ENCODE measurements around the gene GLRX5. TPM values are rescaled to one million over a fixed set of nuclear protein-coding genes. Genes with fewer than 3 reads are reported as not detected.
"Not testable (repeated sequence)": the region's sequence is repeated elsewhere in the genome, so short reads cannot be mapped to it uniquely, and the experiment has no call there.

Gene GLRX5
- total RNA-seq, 2 experiments from 2014 or later, result 11.3 to 11.9 TPM

- Mint-ChIP-seq H3K9me3 (no peaks in the 10 kb centered on the region), H3K27me3 (no peaks in the 10 kb centered on the region), H3K36me3 (ENCODE audit: low read depth) (peaks cover 67% of the 10 kb centered on the region), H3K4me1 (ENCODE audit: low read depth) (peaks cover 57% of the 10 kb centered on the region), H3K4me3 (no peak overlapping the region), H3K27ac (peak overlapping the region; percentile 43)
- DNase-seq (peak in 3 of 14 experiments; percentile 39 to 44 (median 41)), ATAC-seq (ENCODE audit: poor library complexity) (no peak)
- Histone ChIP-seq H3K36me3 (ENCODE audit: insufficient read depth, low read length) (peaks cover 32% of the 10 kb centered on the region), H3K4me3 (ENCODE audit: low read length) (no peak overlapping the region), H3K27me3 (ENCODE audit: control insufficient read depth in 1 of 2, insufficient read depth in 2 of 2, low read length in 2 of 2) (no peaks in the 10 kb centered on the region), H3K27ac (ENCODE audit: low read depth in 1 of 2, low read length in 2 of 2) (peak overlapping the region in 1 of 2 donors; percentile 7), H3K9me3 (ENCODE audit: control insufficient read depth in 1 of 2, insufficient read depth in 1 of 2, low read length in 2 of 2) (no peaks in the 10 kb centered on the region), H3K4me1 (ENCODE audit: insufficient read depth, low read length) (peaks cover 72% of the 10 kb centered on the region)
- intact Hi-C loops (cut with DNase I, micrococcal nuclease), result no loop called here
- ChIA-PET CTCF (interaction anchor here (3.3 kb wide), 1 partner anchor 20 kb away, joined by 11 read pairs; no protein-coding TSS in a partner anchor), POLR2A (interaction anchor here (1.0 kb wide), 3 partner anchors 8 to 12 kb away, joined by 3 read pairs; partner anchors contain the start of gene SYNE3)
- no peak for TF ChIP-seq CTCF (IDR thresholded peaks at IDR 0.05)
Measured at GRCh38 chr14:95507701-95508103, 27.1 kb upstream of the GLRX5 start.

GRCh38 chr14:95508377-95508776 is 26.5 kb upstream of the GLRX5 start:
- CTCF ChIA-PET, result interaction anchor here (1.1 to 3.3 kb wide), 2 partner anchors 19 to 66 kb away, joined by 3 to 11 read pairs; no protein-coding TSS in a partner anchor
- Histone ChIP-seq H3K27ac (ENCODE audit: low read depth in 1 of 2, low read length in 2 of 2) (peak overlapping the region in 1 of 2 donors; percentile 5), H3K9me3 (ENCODE audit: control insufficient read depth in 1 of 2, insufficient read depth in 1 of 2, low read length in 2 of 2) (no peaks in the 10 kb centered on the region), H3K4me3 (ENCODE audit: low read length) (no peak overlapping the region), H3K4me1 (ENCODE audit: insufficient read depth, low read length) (peaks cover 71% of the 10 kb centered on the region), H3K36me3 (ENCODE audit: insufficient read depth, low read length) (peaks cover 32% of the 10 kb centered on the region), H3K27me3 (ENCODE audit: control insufficient read depth in 1 of 2, insufficient read depth in 2 of 2, low read length in 2 of 2) (no peaks in the 10 kb centered on the region)
- Mint-ChIP-seq H3K4me3 (no peak overlapping the region), H3K4me1 (ENCODE audit: low read depth) (peaks cover 57% of the 10 kb centered on the region), H3K9me3 (no peaks in the 10 kb centered on the region), H3K36me3 (ENCODE audit: low read depth) (peaks cover 60% of the 10 kb centered on the region), H3K27ac (peak overlapping the region; percentile 43), H3K27me3 (no peaks in the 10 kb centered on the region)
- TF ChIP-seq CTCF (IDR thresholded peaks at IDR 0.05), result no peak
- POLR2A ChIA-PET, result interaction anchor here (0.9 to 1.0 kb wide), 2 partner anchors 8 to 29 kb away, joined by 3 to 4 read pairs; partner anchors contain the start of gene SYNE3
- ATAC-seq (ENCODE audit: poor library complexity) (no peak), DNase-seq (no peak)
- intact Hi-C loops (cut with DNase I, micrococcal nuclease), result no loop called here

- Mint-ChIP-seq H3K27ac (peak overlapping the region; percentile 72), H3K9me3 (no peaks in the 10 kb centered on the region), H3K4me1 (ENCODE audit: low read depth) (peaks cover 60% of the 10 kb centered on the region), H3K27me3 (no peaks in the 10 kb centered on the region), H3K36me3 (ENCODE audit: low read depth) (peaks cover 49% of the 10 kb centered on the region), H3K4me3 (no peak overlapping the region)
- ChIA-PET CTCF (interaction anchor here (1.1 to 3.3 kb wide), 2 partner anchors 18 to 67 kb away, joined by 3 to 11 read pairs; no protein-coding TSS in a partner anchor), POLR2A (interaction anchor here (1.0 kb wide), 1 partner anchor 13 kb away, joined by 3 read pairs; no protein-coding TSS in a partner anchor)
- intact Hi-C loops (cut with DNase I, micrococcal nuclease), result no loop called here
- Histone ChIP-seq H3K27ac (ENCODE audit: low read depth in 1 of 2, low read length in 2 of 2) (peak overlapping the region in 1 of 2 donors; percentile 9), H3K9me3 (ENCODE audit: control insufficient read depth in 1 of 2, insufficient read depth in 1 of 2, low read length in 2 of 2) (no peaks in the 10 kb centered on the region), H3K4me3 (ENCODE audit: low read length) (no peak overlapping the region), H3K4me1 (ENCODE audit: insufficient read depth, low read length) (peaks cover 71% of the 10 kb centered on the region), H3K27me3 (ENCODE audit: control insufficient read depth in 1 of 2, insufficient read depth in 2 of 2, low read length in 2 of 2) (no peaks in the 10 kb centered on the region), H3K36me3 (ENCODE audit: insufficient read depth, low read length) (peaks cover 32% of the 10 kb centered on the region)
- no peak for DNase-seq
- ATAC-seq (ENCODE audit: poor library complexity), result no peak
- no peak for TF ChIP-seq CTCF (IDR thresholded peaks at IDR 0.05)
Measured at GRCh38 chr14:95509495-95509894, 25.4 kb upstream of the GLRX5 start.

GRCh38 chr14:95510344-95510743 is 24.5 kb upstream of the GLRX5 start:
- peaks cover 32% of the 10 kb centered on the region for H3K36me3 ChIP-seq (ENCODE audit: insufficient read depth, low read length)
- ATAC-seq (ENCODE audit: poor library complexity); H3K27me3 Mint-ChIP-seq; CTCF ChIA-PET; H3K9me3 ChIP-seq (ENCODE audit: control insufficient read depth in 1 of 2, insufficient read depth in 1 of 2, low read length in 2 of 2); intact Hi-C loops (cut with DNase I, micrococcal nuclease); H3K9me3 Mint-ChIP-seq; H3K4me3 ChIP-seq (ENCODE audit: low read length); H3K27ac ChIP-seq (ENCODE audit: low read depth in 1 of 2, low read length in 2 of 2); H3K27me3 ChIP-seq (ENCODE audit: control insufficient read depth in 1 of 2, insufficient read depth in 2 of 2, low read length in 2 of 2); H3K4me3 Mint-ChIP-seq: not testable (repeated sequence)
- H3K4me1 ChIP-seq (ENCODE audit: insufficient read depth, low read length), result peaks cover 71% of the 10 kb centered on the region
- peak in 1 of 14 experiments; percentile 0 for DNase-seq
- POLR2A ChIA-PET, result interaction anchor here (0.6 kb wide), 1 partner anchor 64 kb away, joined by 4 read pairs; no protein-coding TSS in a partner anchor
- H3K36me3 Mint-ChIP-seq (ENCODE audit: low read depth), result peaks cover 48% of the 10 kb centered on the region
- peak overlapping the region; percentile 72 for H3K27ac Mint-ChIP-seq
- peaks cover 64% of the 10 kb centered on the region for H3K4me1 Mint-ChIP-seq (ENCODE audit: low read depth)

Data from CD4-positive, alpha-beta T cell (primary cell).